Endothelial cell of umbilical vein (primary cell): ENCODE results near the gene NUS1. TPM values are rescaled to one million over a fixed set of nuclear protein-coding genes. Genes with fewer than 3 reads are reported as not detected.

Experiments used
- BruUV-seq: library from RNA; stranded (reverse); fragments of 400-500 nt; replicated peaks from 2 replicates; lab custom pipeline; 2021; lab: Mats Ljungman, UMichigan
- CTCF ChIA-PET: fragments of 300-600, 350-600 bp; sonication (Branson Sonifier 250); formaldehyde crosslinking; loops from one replicate; lab custom pipeline; 2021; ENCODE audit warnings: antibody characterized with exemption, inconsistent platforms; lab: Charles Lee
- POLR2A ChIA-PET: fragments of 300-600, 350-600 bp; sonication (Branson Sonifier 250); formaldehyde crosslinking; loops from one replicate; lab custom pipeline; 2021; ENCODE audit warnings: antibody characterized with exemption, inconsistent platforms; lab: Charles Lee
- DNase-seq: peaks from one replicate; pipeline ENCODE4 v3.0.0-alpha.2; 2011; ENCODE audit warnings: low read depth, low spot score
- FAIRE-seq: peaks from 2 replicates; lab custom pipeline; 2011; peaks lifted over from hg19 to GRCh38; lab: Jason Lieb, UNC
- H2AFZ ChIP-seq: 2 replicates; pipeline ENCODE4 v1.6.0; 2012; ENCODE audit warnings: low read depth, low read length, control low read depth, inconsistent platforms
- H3K27ac ChIP-seq: 2 replicates; pipeline ENCODE4 v1.5.1; 2011; ENCODE audit warnings: low read depth, mild to moderate bottlenecking, control low read depth, low read length, moderate library complexity; ENCODE audit not compliant: insufficient read depth
- H3K27me3 ChIP-seq, 2 experiments: 2 replicates each; pipeline versions ENCODE4 v1.6.0 to v1.6.1; 2011; ENCODE audit warnings: low read length in 2 of 2, mixed read lengths in 1 of 2; ENCODE audit not compliant: control insufficient read depth in 2 of 2, insufficient read depth in 2 of 2
- H3K36me3 ChIP-seq, 2 experiments: 2 replicates in 1 of 2; 3 replicates in 1 of 2; pipeline ENCODE4 v1.5.1; 2011; ENCODE audit warnings: low read length in 2 of 2, mild to moderate bottlenecking in 1 of 2, moderate library complexity in 1 of 2; ENCODE audit not compliant: control insufficient read depth in 2 of 2, insufficient read depth in 2 of 2; ENCODE audit errors: extremely low read depth in 1 of 2
- H3K4me1 ChIP-seq: 3 replicates; pipeline ENCODE4 v1.5.1; 2011; ENCODE audit warnings: mild to moderate bottlenecking, low read length; ENCODE audit not compliant: control insufficient read depth, insufficient read depth; ENCODE audit errors: extremely low read depth
- H3K4me2 ChIP-seq: 2 replicates; pipeline ENCODE4 v1.6.1; 2011; ENCODE audit warnings: low read length, control low read depth, mixed read lengths; ENCODE audit not compliant: insufficient read depth
- H3K4me3 ChIP-seq, 3 experiments: fragments of 200-600 bp in 1 of 3; sonication (generic), shearing (Covaris generic) in 1 of 3; replicated peaks in 1 of 3; 2 replicates each; pipeline ENCODE4 v1.5.1; 2011 to 2016; ENCODE audit warnings: control low read depth in 3 of 3, low read length in 3 of 3, mild to moderate bottlenecking in 2 of 3, inconsistent platforms in 1 of 3, low read depth in 1 of 3, moderate library complexity in 1 of 3; ENCODE audit not compliant: insufficient read depth in 1 of 3
- H3K79me2 ChIP-seq: 2 replicates; pipeline ENCODE4 v1.6.0; 2012; ENCODE audit warnings: low read length, inconsistent platforms; ENCODE audit not compliant: control insufficient read depth, insufficient read depth
- H3K9ac ChIP-seq: replicated peaks from 2 replicates; pipeline ENCODE3; 2011; ENCODE audit warnings: low read length, control low read depth; ENCODE audit not compliant: insufficient read depth; ENCODE audit errors: extremely low read depth
- H3K9me1 ChIP-seq: replicated peaks from 3 replicates; pipeline ENCODE4 v1.6.0; 2011; ENCODE audit warnings: mild to moderate bottlenecking, low read length; ENCODE audit not compliant: control insufficient read depth, insufficient read depth; ENCODE audit errors: extremely low read depth
- H3K9me3 ChIP-seq: replicated peaks from 2 replicates; pipeline ENCODE4 v1.5.1; 2012; ENCODE audit warnings: low read length, inconsistent platforms; ENCODE audit not compliant: control insufficient read depth, insufficient read depth
- H4K20me1 ChIP-seq: replicated peaks from 2 replicates; pipeline ENCODE3; 2011; ENCODE audit warnings: mild to moderate bottlenecking, low read length; ENCODE audit not compliant: control insufficient read depth, insufficient read depth; ENCODE audit errors: extremely low read depth
- EZH2 ChIP-seq: IDR thresholded peaks from 2 replicates; pipeline ENCODE4 v1.6.1; 2012; ENCODE audit warnings: borderline replicate concordance, low read depth, mild to moderate bottlenecking, moderate library complexity, low read length, inconsistent platforms; ENCODE audit not compliant: severe bottlenecking
- FOS ChIP-seq: IDR thresholded peaks from 2 replicates; pipeline ENCODE4 v1.6.1; 2011; ENCODE audit warnings: mild to moderate bottlenecking, low read length, moderate library complexity, borderline replicate concordance; ENCODE audit not compliant: insufficient read depth
- GATA2 ChIP-seq: IDR thresholded peaks from 2 replicates; pipeline ENCODE4 v1.7.0; 2011; ENCODE audit warnings: low read depth, mild to moderate bottlenecking, moderate library complexity, mixed read lengths, low read length; ENCODE audit not compliant: insufficient read length, insufficient read depth
- JUN ChIP-seq: IDR thresholded peaks from 2 replicates; pipeline ENCODE4 v1.6.1; 2011; ENCODE audit warnings: borderline replicate concordance, low read depth; ENCODE audit not compliant: insufficient read length, insufficient read depth
- MYC ChIP-seq: IDR thresholded peaks from one replicate; pipeline ENCODE4 v1.6.1; 2011; ENCODE audit warnings: mild to moderate bottlenecking, low read depth, low read length
- POLR2A ChIP-seq: IDR thresholded peaks from 2 replicates; pipeline ENCODE4 v1.6.1; 2012; ENCODE audit warnings: low read depth, mild to moderate bottlenecking, control low read depth, low read length
- POLR2AphosphoS5 ChIP-seq: IDR thresholded peaks from 2 replicates; pipeline ENCODE4 v1.6.1; 2012; ENCODE audit warnings: low read depth, mild to moderate bottlenecking, control low read depth, low read length, moderate library complexity; ENCODE audit not compliant: insufficient read depth
- dilution Hi-C: fragments of 300-500 bp; cut with MboI; formaldehyde crosslinking; loops from one replicate; pipeline ENCODE4 v1.15.0; 2019; ENCODE audit warnings: low sequenced_read_pairs; ENCODE audit not compliant: extremely low pct_ligation_motif_present
- intact Hi-C: fragments of 100-400 bp; cut with micrococcal nuclease; formaldehyde crosslinking; loops from one replicate; pipeline ENCODE4 v1.10.0; 2022
- polyA plus RNA-seq, 4 experiments: library from polyadenylated mRNA; depleted of rRNA in 3 of 4; stranded (reverse) in 3 of 4; unstranded in 1 of 4; fragments of >200 nt; gene quantifications; 2 replicates each; pipeline versions ENCODE4 v1.2.1 to v1.2.3, GENCODE V29; 2011 to 2012; ENCODE audit warnings: missing spikeins in 1 of 4
- total RNA-seq: library from RNA; stranded (reverse); gene quantifications from 2 replicates; pipeline ENCODE4 v1.2.3, GENCODE V29; 2021
- TF ChIP-seq, protein P1 (sequence below), 2 donors: IDR thresholded peaks; 1 replicate in 1 of 2; 2 replicates in 1 of 2; pipeline ENCODE4 v1.5.1; 2011; ENCODE audit warnings: low read length in 2 of 2, mild to moderate bottlenecking in 2 of 2, moderate library complexity in 2 of 2, control low read depth in 1 of 2, inconsistent platforms in 1 of 2, low read depth in 1 of 2; ENCODE audit not compliant: insufficient read depth in 1 of 2; ENCODE audit errors: extremely low read depth in 1 of 2
- TF ChIP-seq, protein P2 (sequence below): IDR thresholded peaks from 2 replicates; pipeline ENCODE4 v1.6.1; 2011; ENCODE audit not compliant: insufficient read depth, insufficient read length

Gene NUS1
- total and polyA plus RNA-seq, 2 donors (not counting 3 experiments of a cell fraction or from before 2014, with no cell fraction given): 9.5 to 33.4 TPM

DNA sequence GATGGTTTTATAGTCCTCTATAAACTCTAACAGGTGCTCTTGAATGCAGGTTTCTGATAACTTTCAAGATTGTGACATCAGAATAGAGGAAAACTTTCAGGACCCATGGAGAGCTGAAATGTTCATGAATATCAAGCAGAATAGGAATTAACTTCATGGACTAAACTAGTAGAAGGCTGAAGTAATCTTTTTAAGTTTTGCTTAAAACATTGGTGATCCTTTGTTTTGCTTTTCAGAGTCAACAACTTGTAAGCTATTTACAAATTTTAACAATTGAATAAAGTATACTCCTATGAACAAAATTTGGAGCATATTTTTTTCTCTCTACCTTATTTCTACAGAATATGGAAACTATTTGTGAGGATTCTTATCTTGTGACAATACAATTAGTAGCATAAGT lies 47.7 kb upstream of the NUS1 start:
- CTCF ChIA-PET: no interaction called here
- H2AFZ ChIP-seq: no peak overlapping the region
- POLR2A ChIA-PET: no interaction called here
- H3K27ac ChIP-seq: no peak overlapping the region
- H3K27me3 ChIP-seq: no peaks in the 10 kb centered on the region
- no TSS peak for BruUV-seq
- no peak overlapping the region for H3K4me3 ChIP-seq
- no peak overlapping the region for H3K9ac ChIP-seq
- dilution Hi-C loops (no loop called here), intact Hi-C loops (no loop called here)
- no peaks in the 10 kb centered on the region for H4K20me1 ChIP-seq
- DNase-seq (no peak), FAIRE-seq (no peak)
- TF ChIP-seq GATA2 (no peak), MYC (no peak), EZH2 (no peak), FOS (no peak), POLR2AphosphoS5 (no peak), POLR2A (no peak), JUN (no peak)
- TF ChIP-seq, protein P1, sequence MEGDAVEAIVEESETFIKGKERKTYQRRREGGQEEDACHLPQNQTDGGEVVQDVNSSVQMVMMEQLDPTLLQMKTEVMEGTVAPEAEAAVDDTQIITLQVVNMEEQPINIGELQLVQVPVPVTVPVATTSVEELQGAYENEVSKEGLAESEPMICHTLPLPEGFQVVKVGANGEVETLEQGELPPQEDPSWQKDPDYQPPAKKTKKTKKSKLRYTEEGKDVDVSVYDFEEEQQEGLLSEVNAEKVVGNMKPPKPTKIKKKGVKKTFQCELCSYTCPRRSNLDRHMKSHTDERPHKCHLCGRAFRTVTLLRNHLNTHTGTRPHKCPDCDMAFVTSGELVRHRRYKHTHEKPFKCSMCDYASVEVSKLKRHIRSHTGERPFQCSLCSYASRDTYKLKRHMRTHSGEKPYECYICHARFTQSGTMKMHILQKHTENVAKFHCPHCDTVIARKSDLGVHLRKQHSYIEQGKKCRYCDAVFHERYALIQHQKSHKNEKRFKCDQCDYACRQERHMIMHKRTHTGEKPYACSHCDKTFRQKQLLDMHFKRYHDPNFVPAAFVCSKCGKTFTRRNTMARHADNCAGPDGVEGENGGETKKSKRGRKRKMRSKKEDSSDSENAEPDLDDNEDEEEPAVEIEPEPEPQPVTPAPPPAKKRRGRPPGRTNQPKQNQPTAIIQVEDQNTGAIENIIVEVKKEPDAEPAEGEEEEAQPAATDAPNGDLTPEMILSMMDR (IDR thresholded peaks at IDR 0.05; ENCODE audit: extremely low read depth in 1 of 2, insufficient read depth in 1 of 2, low read depth in 1 of 2, low read length in 2 of 2): no peak
- TF ChIP-seq, protein P2, sequence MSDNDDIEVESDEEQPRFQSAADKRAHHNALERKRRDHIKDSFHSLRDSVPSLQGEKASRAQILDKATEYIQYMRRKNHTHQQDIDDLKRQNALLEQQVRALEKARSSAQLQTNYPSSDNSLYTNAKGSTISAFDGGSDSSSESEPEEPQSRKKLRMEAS: no peak
- H3K9me3 ChIP-seq: no peaks in the 10 kb centered on the region
- H3K4me1 ChIP-seq: no peaks in the 10 kb centered on the region
- no peaks in the 10 kb centered on the region for H3K79me2 ChIP-seq
- H3K9me1 ChIP-seq: no peaks in the 10 kb centered on the region
- H3K4me2 ChIP-seq: no peak overlapping the region
- H3K36me3 ChIP-seq: no peaks in the 10 kb centered on the region
